Prostate gland (tissue), 2 donors: Measurements from ENCODE around the gene OR2V2.

Source experiments
- CTCF ChIP-seq, 4 experiments: fragments of 200-600 bp in 2 of 4; fragments of 450-650 bp in 2 of 4; sonication (generic) in 2 of 4; IDR thresholded peaks; 1 replicate in 3 of 4; 2 replicates in 1 of 4; pipeline ENCODE4 v1.5.1; 2016 to 2019; ENCODE audit warnings: antibody characterized with exemption in 4 of 4, mild to moderate bottlenecking in 2 of 4, moderate library complexity in 2 of 4
- POLR2A ChIP-seq: fragments of 450-650 bp; IDR thresholded peaks from one replicate; pipeline ENCODE4 v1.6.1; 2016; ENCODE audit warnings: antibody characterized with exemption, mild to moderate bottlenecking
- POLR2AphosphoS5 ChIP-seq: sonication (generic); formaldehyde crosslinking; IDR thresholded peaks from one replicate; pipeline ENCODE4 v1.6.1; 2017; ENCODE audit warnings: antibody characterized with exemption

- no peak for TF ChIP-seq CTCF (IDR thresholded peaks at IDR 0.05)
- TF ChIP-seq POLR2A: no peak
- no peak for TF ChIP-seq POLR2AphosphoS5
These were observed 37.4 kb downstream of the OR2V2 start for GRCh38 chr5:181184845-181185216.
